Fibroblast of lung (primary cell): ENCODE data around the gene CROCC2. TPM values are rescaled to one million over a fixed set of nuclear protein-coding genes. Genes with fewer than 3 reads are reported as not detected.

Source experiments
- DNase-seq, 2 donors: peaks; one replicate each; pipeline versions ENCODE4 v3.0.0 to v3.0.0-alpha.2; 2010; ENCODE audit warnings: low read depth in 2 of 2
- H2AFZ ChIP-seq: 2 replicates; pipeline ENCODE4 v1.5.1; 2012; ENCODE audit warnings: low read length, control low read depth, inconsistent platforms
- H3K27ac ChIP-seq: 2 replicates; pipeline ENCODE4 v1.5.1; 2011; ENCODE audit warnings: low read length, control low read depth; ENCODE audit not compliant: insufficient read depth
- H3K27me3 ChIP-seq: 2 replicates; pipeline ENCODE4 v1.5.1; 2011; ENCODE audit warnings: mild to moderate bottlenecking, low read length; ENCODE audit not compliant: control insufficient read depth, insufficient read depth
- H3K36me3 ChIP-seq: 2 replicates; pipeline ENCODE4 v1.5.1; 2011; ENCODE audit warnings: low read length; ENCODE audit not compliant: control insufficient read depth, insufficient read depth
- H3K4me1 ChIP-seq: 2 replicates; pipeline ENCODE4 v1.5.1; 2011; ENCODE audit warnings: low read length; ENCODE audit not compliant: control insufficient read depth, insufficient read depth; ENCODE audit errors: extremely low read depth
- H3K4me2 ChIP-seq: 2 replicates; pipeline ENCODE4 v1.5.1; 2011; ENCODE audit warnings: low read length, control low read depth; ENCODE audit not compliant: insufficient read depth; ENCODE audit errors: extremely low read depth
- H3K4me3 ChIP-seq, 4 experiments: fragments of 200-600 bp in 1 of 4; sonication (generic) in 1 of 4; replicated peaks in 1 of 4; 2 replicates each; pipeline ENCODE4 v1.5.1; 2011 to 2016; ENCODE audit warnings: low read length in 4 of 4, low read depth in 3 of 4, mild to moderate bottlenecking in 3 of 4, control low read depth in 2 of 4, inconsistent platforms in 1 of 4, mixed read lengths in 1 of 4; ENCODE audit not compliant: insufficient read depth in 1 of 4; ENCODE audit errors: control extremely low read depth in 1 of 4
- H3K79me2 ChIP-seq: 2 replicates; pipeline ENCODE4 v1.5.1; 2012; ENCODE audit warnings: mild to moderate bottlenecking, low read length, inconsistent platforms; ENCODE audit not compliant: control insufficient read depth, insufficient read depth
- H3K9ac ChIP-seq: 2 replicates; pipeline ENCODE4 v1.5.1; 2011; ENCODE audit warnings: mild to moderate bottlenecking, low read length, control low read depth; ENCODE audit not compliant: insufficient read depth
- H3K9me3 ChIP-seq: 2 replicates; pipeline ENCODE4 v1.5.1; 2012; ENCODE audit warnings: low read depth, low read length; ENCODE audit not compliant: control insufficient read depth, insufficient read depth
- H4K20me1 ChIP-seq: 2 replicates; pipeline ENCODE4 v1.5.1; 2011; ENCODE audit warnings: low read length; ENCODE audit not compliant: control insufficient read depth, insufficient read depth; ENCODE audit errors: extremely low read depth
- EZH2 ChIP-seq: IDR thresholded peaks from 2 replicates; pipeline ENCODE4 v1.5.1; 2012; ENCODE audit warnings: low read length, control low read depth, mild to moderate bottlenecking; ENCODE audit errors: missing control alignments
- polyA plus RNA-seq, 2 donors: library from polyadenylated mRNA; depleted of rRNA in 1 of 2; stranded (reverse) in 1 of 2; unstranded in 1 of 2; fragments of >200 nt; gene quantifications; 2 replicates each; pipeline ENCODE4 v1.2.1, GENCODE V29; 2011 to 2012; ENCODE audit warnings: missing spikeins in 1 of 2
- total RNA-seq: library from RNA; depleted of rRNA; stranded (reverse); fragments of >200 nt; gene quantifications from 2 replicates; pipeline ENCODE4 v1.2.1, GENCODE V29; 2014
- TF ChIP-seq, protein P1 (sequence below), 2 donors: IDR thresholded peaks in 1 of 2; conservative IDR thresholded peaks in 1 of 2; 1 replicate in 1 of 2; 2 replicates in 1 of 2; pipeline ENCODE4 v1.5.1; 2011 to 2012; ENCODE audit warnings: low read length in 2 of 2, control low read depth in 1 of 2, inconsistent platforms in 1 of 2, low read depth in 1 of 2, mild to moderate bottlenecking in 1 of 2

CROCC2 gene
- total and polyA plus RNA-seq, 2 donors (not counting 1 experiment from before 2014, with no cell fraction given): 0.12 to 0.33 TPM

- Histone ChIP-seq H3K9me3 (peaks cover 4% of the 10 kb centered on the region), H2AFZ (no peak overlapping the region), H3K27me3 (no peaks in the 10 kb centered on the region), H3K36me3 (peaks cover 13% of the 10 kb centered on the region), H3K27ac (no peak overlapping the region), H4K20me1 (peaks cover 2% of the 10 kb centered on the region), H3K4me3 (no peak overlapping the region), H3K9ac (no peak overlapping the region), H3K79me2 (peaks cover 51% of the 10 kb centered on the region), H3K4me2 (no peak overlapping the region), H3K4me1 (peaks cover 4% of the 10 kb centered on the region)
- DNase-seq: no peak
- no peak for TF ChIP-seq EZH2
- TF ChIP-seq, protein P1, sequence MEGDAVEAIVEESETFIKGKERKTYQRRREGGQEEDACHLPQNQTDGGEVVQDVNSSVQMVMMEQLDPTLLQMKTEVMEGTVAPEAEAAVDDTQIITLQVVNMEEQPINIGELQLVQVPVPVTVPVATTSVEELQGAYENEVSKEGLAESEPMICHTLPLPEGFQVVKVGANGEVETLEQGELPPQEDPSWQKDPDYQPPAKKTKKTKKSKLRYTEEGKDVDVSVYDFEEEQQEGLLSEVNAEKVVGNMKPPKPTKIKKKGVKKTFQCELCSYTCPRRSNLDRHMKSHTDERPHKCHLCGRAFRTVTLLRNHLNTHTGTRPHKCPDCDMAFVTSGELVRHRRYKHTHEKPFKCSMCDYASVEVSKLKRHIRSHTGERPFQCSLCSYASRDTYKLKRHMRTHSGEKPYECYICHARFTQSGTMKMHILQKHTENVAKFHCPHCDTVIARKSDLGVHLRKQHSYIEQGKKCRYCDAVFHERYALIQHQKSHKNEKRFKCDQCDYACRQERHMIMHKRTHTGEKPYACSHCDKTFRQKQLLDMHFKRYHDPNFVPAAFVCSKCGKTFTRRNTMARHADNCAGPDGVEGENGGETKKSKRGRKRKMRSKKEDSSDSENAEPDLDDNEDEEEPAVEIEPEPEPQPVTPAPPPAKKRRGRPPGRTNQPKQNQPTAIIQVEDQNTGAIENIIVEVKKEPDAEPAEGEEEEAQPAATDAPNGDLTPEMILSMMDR (conservative IDR thresholded peaks at IDR 0.05 in 1 of 2, IDR thresholded peaks at IDR 0.05 in 1 of 2; ENCODE audit: low read depth in 1 of 2, low read length in 2 of 2): no peak
Observed at GRCh38 chr2:241003369-241003768, 97.2 kb downstream of the CROCC2 start.

GRCh38 chr2:241003830-241004564, 97.9 kb downstream of the CROCC2 start:
- Histone ChIP-seq H3K27me3 (no peaks in the 10 kb centered on the region), H3K9ac (no peak overlapping the region), H4K20me1 (peaks cover 2% of the 10 kb centered on the region), H3K36me3 (peaks cover 13% of the 10 kb centered on the region), H3K4me3 (no peak overlapping the region), H3K27ac (no peak overlapping the region), H3K9me3 (peaks cover 4% of the 10 kb centered on the region), H3K4me2 (no peak overlapping the region), H2AFZ (no peak overlapping the region), H3K4me1 (peaks cover 6% of the 10 kb centered on the region), H3K79me2 (peaks cover 55% of the 10 kb centered on the region)
- no peak for DNase-seq
- TF ChIP-seq, protein P1 (conservative IDR thresholded peaks at IDR 0.05 in 1 of 2, IDR thresholded peaks at IDR 0.05 in 1 of 2; ENCODE audit: low read depth in 1 of 2, low read length in 2 of 2): no peak
- no peak for TF ChIP-seq EZH2

DNA sequence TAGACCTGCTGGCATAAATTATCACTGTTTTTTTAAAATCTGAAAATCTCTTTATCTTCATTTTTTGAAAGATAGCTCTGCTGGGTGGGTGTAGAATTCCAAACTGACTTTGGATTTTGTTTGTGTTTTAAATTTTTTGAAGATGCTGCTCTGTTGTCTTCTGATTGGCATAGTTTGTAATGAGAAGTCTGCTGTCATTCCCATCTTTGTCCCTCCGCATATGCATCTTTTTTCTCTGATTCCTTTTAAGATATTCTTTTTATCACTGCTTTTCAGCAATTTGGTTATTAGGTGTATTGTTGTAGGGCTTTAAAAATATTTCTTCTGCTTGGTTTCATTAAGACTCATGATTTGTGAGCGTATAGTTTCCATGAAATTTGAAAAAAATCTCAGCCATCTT, 99.4 kb downstream of the CROCC2 start:
- peaks cover 46% of the 10 kb centered on the region for H3K79me2 ChIP-seq
- DNase-seq: peak in 1 of 2 donors; percentile 18
- no peak overlapping the region for H2AFZ ChIP-seq

More for the DNA sequence above, 99.4 kb downstream of the CROCC2 start:
- H3K27me3 ChIP-seq: no peaks in the 10 kb centered on the region
- H3K9ac ChIP-seq: no peak overlapping the region
- peaks cover 19% of the 10 kb centered on the region for H3K4me1 ChIP-seq
- peaks cover 2% of the 10 kb centered on the region for H4K20me1 ChIP-seq
- H3K4me2 ChIP-seq: no peak overlapping the region
- peaks cover 4% of the 10 kb centered on the region for H3K9me3 ChIP-seq
- TF ChIP-seq EZH2: no peak
- TF ChIP-seq, protein P1 (conservative IDR thresholded peaks at IDR 0.05 in 1 of 2, IDR thresholded peaks at IDR 0.05 in 1 of 2; ENCODE audit: low read depth in 1 of 2, low read length in 2 of 2): no peak
- no peak overlapping the region for H3K4me3 ChIP-seq
- no peak overlapping the region for H3K27ac ChIP-seq
- peaks cover 13% of the 10 kb centered on the region for H3K36me3 ChIP-seq
